Sigmoid colon (tissue), 7 donors: ENCODE measurements around the gene CDK5R1. TPM values are rescaled to one million over a fixed set of nuclear protein-coding genes. Genes with fewer than 3 reads are reported as not detected.

Experiments used
- DNase-seq: peaks from one replicate; pipeline ENCODE4 v3.0.0-alpha.2; 2019
- H3K27ac ChIP-seq, 4 donors: fragments of 200-600 bp; sonication (generic); one replicate each; pipeline ENCODE4 v1.5.1; 2016 to 2019; ENCODE audit warnings: mild to moderate bottlenecking in 1 of 4
- H3K27me3 ChIP-seq, 3 donors: fragments of 200-600 bp; sonication (generic); one replicate each; pipeline ENCODE4 v1.5.1; 2019; ENCODE audit warnings: mild to moderate bottlenecking in 1 of 3
- H3K36me3 ChIP-seq, 4 donors: fragments of 200-600 bp; sonication (generic); one replicate each; pipeline ENCODE4 v1.5.1; 2016 to 2019
- H3K4me1 ChIP-seq, 4 donors: fragments of 200-600 bp; sonication (generic); one replicate each; pipeline ENCODE4 v1.5.1; 2017 to 2019
- H3K4me3 ChIP-seq, 4 donors: fragments of 200-600 bp; sonication (generic); one replicate each; pipeline ENCODE4 v1.5.1; 2017 to 2019; ENCODE audit warnings: mild to moderate bottlenecking in 2 of 4, moderate library complexity in 1 of 4
- H3K9me3 ChIP-seq, 4 donors: fragments of 200-600 bp in 3 of 4; sonication (generic) in 3 of 4; one replicate each; pipeline versions ENCODE4 v1.5.1 to v1.6.1; 2013 to 2019
- EP300 ChIP-seq, 4 donors: sonication (generic); formaldehyde crosslinking; IDR thresholded peaks; one replicate each; pipeline ENCODE4 v1.6.1; 2017; ENCODE audit warnings: antibody characterized with exemption in 4 of 4
- POLR2A ChIP-seq, 2 donors: fragments of 450-650 bp; IDR thresholded peaks; one replicate each; pipeline ENCODE4 v1.6.1; 2016; ENCODE audit warnings: antibody characterized with exemption in 2 of 2, mild to moderate bottlenecking in 2 of 2, moderate library complexity in 2 of 2
- POLR2AphosphoS5 ChIP-seq, 4 donors: sonication (generic); formaldehyde crosslinking; IDR thresholded peaks; one replicate each; pipeline ENCODE4 v1.6.1; 2017; ENCODE audit warnings: antibody characterized with exemption in 4 of 4
- WGBS, 2 donors: extraction: QIAGEN DNeasy Blood & Tissue Kit; methylation state at CpG; one replicate each; pipeline ENCODE4 v1.1.7; 2013; 5-methylcytosine and 5-hydroxymethylcytosine counted together
- intact Hi-C: fragments of 100-400 bp; cut with DNase I; formaldehyde crosslinking; loops from one replicate; pipeline ENCODE4 v1.15.1; 2023
- polyA plus RNA-seq, 3 donors: library from polyadenylated mRNA; stranded (reverse); fragments of 200-250 nt; gene quantifications; one replicate each; pipeline ENCODE4 v1.2.3, GENCODE V29; 2013
- total RNA-seq, 4 donors: library from RNA; depleted of rRNA; stranded (reverse); fragments of >200 nt; gene quantifications; one replicate each; pipeline ENCODE4 v1.1.0, GENCODE V29; 2016
- TF ChIP-seq, protein P1 (sequence below), 4 experiments: fragments of 450-650 bp in 3 of 4; fragments of 200-600 bp in 1 of 4; IDR thresholded peaks; one replicate each; pipeline ENCODE4 v1.5.1; 2016 to 2019; ENCODE audit warnings: antibody characterized with exemption in 4 of 4, mild to moderate bottlenecking in 3 of 4, moderate library complexity in 2 of 4
- donor health status: healthy with polysubstance abuse.
- donor health status: Bipolar disorder and iron deficiency.
- donor health status: healthy.

The CDK5R1 gene
- total and polyA plus RNA-seq, 7 donors, result under 0.01 to 3.8 (median 1.1) TPM

DNA sequence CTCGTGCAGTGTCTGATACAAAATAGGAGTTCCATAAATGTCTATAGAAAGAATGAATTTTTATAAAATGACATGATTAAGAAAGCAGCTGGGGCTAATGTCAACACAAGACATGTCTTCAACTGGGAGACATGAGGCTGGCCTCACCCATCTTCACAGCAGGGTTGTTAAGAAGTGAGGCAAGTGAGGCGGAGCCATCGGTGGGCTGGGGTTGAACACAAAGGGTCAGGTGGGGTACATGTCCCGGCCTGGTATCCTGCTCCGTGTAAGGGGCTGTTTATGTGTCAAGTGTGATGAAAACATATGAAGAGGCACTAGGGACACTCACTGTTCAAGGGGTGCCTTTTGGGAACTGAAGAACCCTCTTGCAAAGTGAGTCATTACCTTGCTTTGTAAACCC lies 22.1 kb downstream of the CDK5R1 start:
- no peak for DNase-seq
- Histone ChIP-seq H3K27me3 (no peaks in the 10 kb centered on the region), H3K9me3 (no peaks in the 10 kb centered on the region), H3K4me1 (peaks cover 0 to 3% (median 0%) of the 10 kb centered on the region in 4 donors), H3K36me3 (no peaks in the 10 kb centered on the region), H3K4me3 (no peak overlapping the region), H3K27ac (no peak overlapping the region)
- no peak for TF ChIP-seq EP300 (IDR thresholded peaks at IDR 0.05)
- no peak for TF ChIP-seq POLR2A (IDR thresholded peaks at IDR 0.05)
- TF ChIP-seq POLR2AphosphoS5 (IDR thresholded peaks at IDR 0.05), result no peak
- TF ChIP-seq, protein P1, sequence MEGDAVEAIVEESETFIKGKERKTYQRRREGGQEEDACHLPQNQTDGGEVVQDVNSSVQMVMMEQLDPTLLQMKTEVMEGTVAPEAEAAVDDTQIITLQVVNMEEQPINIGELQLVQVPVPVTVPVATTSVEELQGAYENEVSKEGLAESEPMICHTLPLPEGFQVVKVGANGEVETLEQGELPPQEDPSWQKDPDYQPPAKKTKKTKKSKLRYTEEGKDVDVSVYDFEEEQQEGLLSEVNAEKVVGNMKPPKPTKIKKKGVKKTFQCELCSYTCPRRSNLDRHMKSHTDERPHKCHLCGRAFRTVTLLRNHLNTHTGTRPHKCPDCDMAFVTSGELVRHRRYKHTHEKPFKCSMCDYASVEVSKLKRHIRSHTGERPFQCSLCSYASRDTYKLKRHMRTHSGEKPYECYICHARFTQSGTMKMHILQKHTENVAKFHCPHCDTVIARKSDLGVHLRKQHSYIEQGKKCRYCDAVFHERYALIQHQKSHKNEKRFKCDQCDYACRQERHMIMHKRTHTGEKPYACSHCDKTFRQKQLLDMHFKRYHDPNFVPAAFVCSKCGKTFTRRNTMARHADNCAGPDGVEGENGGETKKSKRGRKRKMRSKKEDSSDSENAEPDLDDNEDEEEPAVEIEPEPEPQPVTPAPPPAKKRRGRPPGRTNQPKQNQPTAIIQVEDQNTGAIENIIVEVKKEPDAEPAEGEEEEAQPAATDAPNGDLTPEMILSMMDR (IDR thresholded peaks at IDR 0.05), result no peak
- intact Hi-C loops, result no loop called here
- 89 to 96% methylated on average over 5 of the region's 5 CpGs for WGBS, 2 donors

GRCh38 chr17:32510466-32510865 lies 23.7 kb downstream of the CDK5R1 start:
- Histone ChIP-seq H3K36me3 (no peaks in the 10 kb centered on the region), H3K27ac (no peak overlapping the region), H3K9me3 (no peaks in the 10 kb centered on the region), H3K27me3 (no peaks in the 10 kb centered on the region), H3K4me1 (no peaks in the 10 kb centered on the region), H3K4me3 (no peak overlapping the region)
- TF ChIP-seq EP300 (IDR thresholded peaks at IDR 0.05) (no peak), POLR2AphosphoS5 (IDR thresholded peaks at IDR 0.05) (no peak)
- intact Hi-C loops, result no loop called here
- no peak for DNase-seq
- 91 to 97% methylated on average over 7 of the region's 7 CpGs for WGBS, 2 donors

GRCh38 chr17:32512328-32512727 lies 25.5 kb downstream of the CDK5R1 start:
- no peak for DNase-seq
- Histone ChIP-seq H3K36me3 (no peaks in the 10 kb centered on the region), H3K4me3 (no peak overlapping the region), H3K27me3 (no peaks in the 10 kb centered on the region), H3K4me1 (no peaks in the 10 kb centered on the region), H3K9me3 (no peaks in the 10 kb centered on the region), H3K27ac (no peak overlapping the region)
- intact Hi-C loops, result no loop called here
- 89 to 98% methylated on average over 2 of the region's 2 CpGs for WGBS, 2 donors
- TF ChIP-seq POLR2AphosphoS5 (IDR thresholded peaks at IDR 0.05), result no peak

- Histone ChIP-seq H3K4me3 (no peak overlapping the region), H3K27ac (no peak overlapping the region), H3K36me3 (no peaks in the 10 kb centered on the region), H3K9me3 (no peaks in the 10 kb centered on the region), H3K4me1 (peaks cover 0 to under 1% (median 0%) of the 10 kb centered on the region in 4 donors), H3K27me3 (no peaks in the 10 kb centered on the region)
- intact Hi-C loops, result no loop called here
- peak; percentile 0 for DNase-seq
- 87 to 94% methylated on average over 3 of the region's 3 CpGs for WGBS, 2 donors
- TF ChIP-seq EP300 (IDR thresholded peaks at IDR 0.05), result no peak
- TF ChIP-seq, protein P1 (IDR thresholded peaks at IDR 0.05), result no peak
- TF ChIP-seq POLR2AphosphoS5 (IDR thresholded peaks at IDR 0.05), result no peak
- TF ChIP-seq POLR2A (IDR thresholded peaks at IDR 0.05), result no peak
Observed at GRCh38 chr17:32513579-32513978, 26.8 kb downstream of the CDK5R1 start.

GRCh38 chr17:32514606-32515005 lies 27.8 kb downstream of the CDK5R1 start:
- H3K36me3 ChIP-seq, result no peaks in the 10 kb centered on the region
- H3K27ac ChIP-seq, result no peak overlapping the region
- intact Hi-C loops, result no loop called here
- no peak for TF ChIP-seq POLR2A (IDR thresholded peaks at IDR 0.05)
- H3K27me3 ChIP-seq, result no peaks in the 10 kb centered on the region
- WGBS, 2 donors, result 88 to 90% methylated on average over 4 of the region's 4 CpGs
- peaks cover 0 to 10% (median 6%) of the 10 kb centered on the region in 4 donors for H3K4me1 ChIP-seq
- peak; percentile 53 for DNase-seq
- H3K4me3 ChIP-seq, result no peak overlapping the region
- H3K9me3 ChIP-seq, result no peaks in the 10 kb centered on the region

- no peak for DNase-seq
- no peak overlapping the region for H3K27ac ChIP-seq
- peaks cover 0 to 15% (median 9%) of the 10 kb centered on the region in 4 donors for H3K4me1 ChIP-seq
- TF ChIP-seq POLR2A (IDR thresholded peaks at IDR 0.05) (no peak), POLR2AphosphoS5 (IDR thresholded peaks at IDR 0.05) (no peak), EP300 (IDR thresholded peaks at IDR 0.05) (no peak)
- TF ChIP-seq, protein P1 (IDR thresholded peaks at IDR 0.05), result no peak
- intact Hi-C loops, result no loop called here
- no peaks in the 10 kb centered on the region for H3K9me3 ChIP-seq
- no peak overlapping the region for H3K4me3 ChIP-seq
- 67 to 95% methylated on average over 4 of the region's 4 CpGs for WGBS, 2 donors
- no peaks in the 10 kb centered on the region for H3K36me3 ChIP-seq
- no peaks in the 10 kb centered on the region for H3K27me3 ChIP-seq
Observed at GRCh38 chr17:32515677-32516383, 29.0 kb downstream of the CDK5R1 start.
